GM11168 (cell line): ENCODE measurements around the gene VANGL1.

Source experiments
- in situ Hi-C: fragments of 300-500 bp; cut with MboI; formaldehyde crosslinking; loops from one replicate; pipeline ENCODE4 v1.12.0; 2022; ENCODE audit warnings: low sequenced_read_pairs; ENCODE audit not compliant: unreplicated experiment

VANGL1 gene

GRCh38 chr1:115661157-115661556 lies 19.4 kb downstream of the VANGL1 start:
- in situ Hi-C loops: no loop called here

- in situ Hi-C loops: no loop called here
These were observed 23.7 kb downstream of the VANGL1 start for GRCh38 chr1:115665319-115666096.

GRCh38 chr1:115666206-115666605 lies 24.4 kb downstream of the VANGL1 start:
- in situ Hi-C loops: no loop called here

GRCh38 chr1:115666702-115667101 lies 24.9 kb downstream of the VANGL1 start:
- in situ Hi-C loops: no loop called here

GRCh38 chr1:115668579-115668978 lies 26.8 kb downstream of the VANGL1 start:
- in situ Hi-C loops: no loop called here

GRCh38 chr1:115669002-115669673 lies 27.4 kb downstream of the VANGL1 start:
- in situ Hi-C loops: no loop called here

- in situ Hi-C loops: no loop called here
These were observed 28.1 kb downstream of the VANGL1 start for GRCh38 chr1:115669886-115670285.

- in situ Hi-C loops: no loop called here
These were observed 28.9 kb downstream of the VANGL1 start for GRCh38 chr1:115670476-115671175.

GRCh38 chr1:115671176-115671934 lies 29.6 kb downstream of the VANGL1 start:
- in situ Hi-C loops: no loop called here

GRCh38 chr1:115672224-115673009 lies 30.6 kb downstream of the VANGL1 start:
- in situ Hi-C loops: no loop called here

- in situ Hi-C loops: no loop called here
These were observed 34.9 kb downstream of the VANGL1 start for GRCh38 chr1:115676498-115677181.

GRCh38 chr1:115677182-115677555 lies 35.4 kb downstream of the VANGL1 start:
- in situ Hi-C loops: no loop called here

- in situ Hi-C loops: no loop called here
These were observed 35.8 kb downstream of the VANGL1 start for GRCh38 chr1:115677565-115677964.

GRCh38 chr1:115678141-115678540 lies 36.4 kb downstream of the VANGL1 start:
- in situ Hi-C loops: no loop called here

- in situ Hi-C loops: no loop called here
These were observed 37.4 kb downstream of the VANGL1 start for GRCh38 chr1:115679141-115679611.

- in situ Hi-C loops: no loop called here
These were observed 39.0 kb downstream of the VANGL1 start for GRCh38 chr1:115680730-115681111.

- in situ Hi-C loops: no loop called here
These were observed 41.0 kb downstream of the VANGL1 start for GRCh38 chr1:115682792-115683191.

- in situ Hi-C loops: no loop called here
These were observed 43.4 kb downstream of the VANGL1 start for GRCh38 chr1:115685029-115685705.

- in situ Hi-C loops: no loop called here
These were observed 46.0 kb downstream of the VANGL1 start for GRCh38 chr1:115687744-115688143.
